Measurements from ENCODE around the gene OR2L5.

Gene OR2L5

GRCh38 chr1:248013229-248013710 lies at the start of gene OR2L5:
Gene OR2L5 (plus strand): TSS chr1:248013660. CDS start chr1:248021948, 8,288 bp downstream.
- no peak for DNase-seq

- DNase-seq: no peak
These were observed 48.5 kb upstream of the OR2L5 start, which contains the start of gene OR2AK2 for GRCh38 chr1:247964933-247965332. Gene OR2AK2 (plus strand): TSS chr1:247965233. CDS start chr1:247965377, 144 bp downstream.

- no peak for DNase-seq
These were observed 46.8 kb upstream of the OR2L5 start for GRCh38 chr1:247966532-247967204.

GRCh38 chr1:247992986-247993385 lies 20.5 kb upstream of the OR2L5 start:
- DNase-seq: no peak

- no peak for DNase-seq
These were observed 14.6 kb upstream of the OR2L5 start for GRCh38 chr1:247998811-247999210.

GRCh38 chr1:248000169-248000568 lies 13.3 kb upstream of the OR2L5 start:
- DNase-seq: no peak

- no peak for DNase-seq
These were observed 5.7 kb upstream of the OR2L5 start for GRCh38 chr1:248007778-248008177.

GRCh38 chr1:248009681-248010080 lies 3.8 kb upstream of the OR2L5 start:
- no peak for DNase-seq

GRCh38 chr1:248015803-248016202 lies 2.3 kb downstream of the OR2L5 start:
- DNase-seq: no peak

GRCh38 chr1:248029770-248030169 lies 16.3 kb downstream of the OR2L5 start, which contains the start of gene OR2L2:
Gene OR2L2 (plus strand): TSS chr1:248030070. CDS start chr1:248038268, 8,198 bp downstream.
- DNase-seq: no peak

GRCh38 chr1:248045209-248045608 lies 31.7 kb downstream of the OR2L5 start:
- DNase-seq: no peak

GRCh38 chr1:248046536-248046935 lies 33.1 kb downstream of the OR2L5 start, which contains the start of gene OR2L3:
Gene OR2L3 (plus strand): TSS chr1:248046836. CDS start chr1:248060682, 13,846 bp downstream.
- DNase-seq: no peak

GRCh38 chr1:248047008-248047407 lies 33.5 kb downstream of the OR2L5 start:
- DNase-seq: no peak

- DNase-seq: no peak
These were observed 41.2 kb downstream of the OR2L5 start for GRCh38 chr1:248054671-248055070.

GRCh38 chr1:248055261-248055660 lies 41.8 kb downstream of the OR2L5 start:
- DNase-seq: no peak

GRCh38 chr1:248065071-248065470 lies 51.6 kb downstream of the OR2L5 start:
- no peak for DNase-seq

GRCh38 chr1:248065604-248066003 lies 52.1 kb downstream of the OR2L5 start:
- no peak for DNase-seq
